Endometrial microvascular endothelial cells (primary cell): ENCODE results near the gene HOXB5. TPM values are rescaled to one million over a fixed set of nuclear protein-coding genes. Genes with fewer than 3 reads are reported as not detected.

Source experiments
- in situ Hi-C: cut with HindIII; loops from 2 replicates; pipeline ENCODE4 v1.10.0; 2017; ENCODE audit warnings: low sequenced_read_pairs, low pct_unique_long_range_greater_than_20kb; ENCODE audit errors: inconsistent ontology term
- total RNA-seq: library from RNA; depleted of rRNA; stranded (reverse); fragments of >200 nt; gene quantifications from one replicate; pipeline ENCODE4 v1.2.3, GENCODE V29; 2015; ENCODE audit errors: inconsistent ontology term

HOXB5 gene
- total RNA-seq, 1 donor from 2014 or later, result 1.2 TPM

DNA sequence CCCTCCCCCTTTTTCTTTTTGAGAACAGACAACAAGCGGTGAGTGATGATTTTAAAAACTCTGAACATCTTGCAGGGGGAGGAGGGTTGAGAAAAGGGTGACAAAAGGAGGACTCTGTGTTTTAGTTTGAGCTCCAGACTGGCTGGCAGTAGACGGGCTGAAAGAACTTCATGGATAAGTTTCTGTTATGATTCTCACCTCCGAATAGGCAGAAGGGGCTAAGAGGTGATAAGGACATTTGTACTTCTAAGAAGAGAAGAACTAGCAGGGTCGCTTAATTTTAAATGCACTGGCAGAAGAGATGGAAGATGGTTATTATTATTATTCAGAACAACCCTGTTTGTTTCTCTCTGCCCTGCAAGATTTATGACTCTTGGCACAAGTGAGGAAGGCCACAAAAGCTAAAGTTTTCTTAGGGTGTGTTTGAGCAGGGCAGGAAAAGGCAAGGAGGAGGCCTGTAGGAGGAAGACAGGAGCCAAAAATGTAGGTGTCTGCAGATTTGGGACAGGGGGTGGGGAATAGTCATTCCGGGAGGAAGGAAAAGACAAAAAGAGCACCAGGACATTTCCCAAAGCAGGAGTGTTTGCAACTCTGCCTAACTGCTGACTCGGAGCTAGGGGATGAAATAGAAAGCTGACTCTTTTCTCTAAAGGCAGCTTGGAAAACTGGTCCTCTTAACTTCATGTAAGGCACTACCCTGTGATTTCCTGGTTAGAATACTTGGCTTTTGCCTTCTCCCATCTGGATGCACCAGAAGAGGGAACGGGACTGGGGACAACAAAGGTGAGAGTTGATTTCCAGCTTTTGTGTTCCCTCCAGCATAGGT, 36.8 kb downstream of the HOXB5 start:
- in situ Hi-C loops, result no loop called here

DNA sequence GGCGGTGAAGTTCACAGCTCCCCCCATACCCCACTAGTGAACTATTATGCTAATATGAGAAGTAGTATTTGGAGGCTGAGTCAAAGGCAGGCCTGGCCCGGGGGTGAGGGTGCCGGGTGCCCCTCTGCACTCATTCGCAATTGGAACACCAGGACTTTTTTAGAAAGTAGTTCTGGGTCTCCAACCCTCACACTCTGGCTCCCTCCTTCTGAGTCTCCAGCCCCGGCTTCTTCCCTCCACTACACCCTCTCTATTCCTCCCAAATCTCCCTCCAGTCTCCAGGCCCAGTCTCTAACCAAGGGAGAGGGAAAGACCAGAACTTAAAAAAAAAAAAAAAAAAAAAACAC, 37.4 kb downstream of the HOXB5 start:
- in situ Hi-C loops, result no loop called here

DNA sequence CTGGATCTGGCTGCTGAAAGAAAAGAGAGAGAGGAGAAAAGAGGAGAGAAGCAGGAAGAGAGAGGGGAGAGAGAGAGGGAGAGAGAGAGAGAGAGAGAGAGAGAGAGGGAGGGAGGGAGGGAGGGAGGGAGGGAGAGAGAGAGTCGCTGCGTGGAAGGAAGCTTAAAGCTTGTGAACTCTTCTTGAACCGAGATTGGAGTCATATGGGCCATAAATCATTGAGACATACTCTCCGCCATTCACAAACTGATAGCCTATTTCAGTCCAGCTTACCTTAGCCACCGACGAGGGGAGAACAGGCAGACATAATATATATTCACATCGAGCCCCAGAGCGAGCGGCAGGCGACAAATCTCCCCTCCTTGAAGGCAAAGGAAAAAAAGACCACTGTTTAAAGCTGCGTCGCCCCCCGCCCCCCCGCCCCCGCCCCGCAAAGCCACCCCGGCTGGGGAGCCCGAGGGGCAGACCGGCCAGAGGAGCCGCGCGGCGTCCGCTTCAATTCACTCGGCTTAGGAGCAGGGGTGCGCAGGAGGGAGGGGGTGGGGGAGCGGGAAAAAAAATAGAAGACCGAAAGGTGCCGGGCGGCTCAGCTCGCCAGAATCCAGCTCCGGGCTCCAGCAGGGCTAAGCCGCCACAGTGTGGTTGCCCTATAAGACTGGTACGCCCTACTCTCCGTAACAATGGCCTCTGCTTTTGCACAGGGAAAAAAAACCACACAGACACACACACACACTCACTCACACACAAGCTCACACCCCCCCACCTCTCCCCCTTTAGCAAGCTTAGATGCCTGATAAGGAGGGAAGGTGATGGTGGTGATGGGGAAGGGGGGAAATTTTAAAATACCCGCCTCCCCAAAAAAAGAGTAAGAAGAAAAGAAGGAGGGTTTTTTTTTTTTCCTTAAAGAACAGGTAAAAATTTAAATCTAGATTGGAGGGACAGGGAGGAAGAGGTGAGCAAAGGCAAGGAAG, 38.0 kb downstream of the HOXB5 start:
- in situ Hi-C loops, result no loop called here

DNA sequence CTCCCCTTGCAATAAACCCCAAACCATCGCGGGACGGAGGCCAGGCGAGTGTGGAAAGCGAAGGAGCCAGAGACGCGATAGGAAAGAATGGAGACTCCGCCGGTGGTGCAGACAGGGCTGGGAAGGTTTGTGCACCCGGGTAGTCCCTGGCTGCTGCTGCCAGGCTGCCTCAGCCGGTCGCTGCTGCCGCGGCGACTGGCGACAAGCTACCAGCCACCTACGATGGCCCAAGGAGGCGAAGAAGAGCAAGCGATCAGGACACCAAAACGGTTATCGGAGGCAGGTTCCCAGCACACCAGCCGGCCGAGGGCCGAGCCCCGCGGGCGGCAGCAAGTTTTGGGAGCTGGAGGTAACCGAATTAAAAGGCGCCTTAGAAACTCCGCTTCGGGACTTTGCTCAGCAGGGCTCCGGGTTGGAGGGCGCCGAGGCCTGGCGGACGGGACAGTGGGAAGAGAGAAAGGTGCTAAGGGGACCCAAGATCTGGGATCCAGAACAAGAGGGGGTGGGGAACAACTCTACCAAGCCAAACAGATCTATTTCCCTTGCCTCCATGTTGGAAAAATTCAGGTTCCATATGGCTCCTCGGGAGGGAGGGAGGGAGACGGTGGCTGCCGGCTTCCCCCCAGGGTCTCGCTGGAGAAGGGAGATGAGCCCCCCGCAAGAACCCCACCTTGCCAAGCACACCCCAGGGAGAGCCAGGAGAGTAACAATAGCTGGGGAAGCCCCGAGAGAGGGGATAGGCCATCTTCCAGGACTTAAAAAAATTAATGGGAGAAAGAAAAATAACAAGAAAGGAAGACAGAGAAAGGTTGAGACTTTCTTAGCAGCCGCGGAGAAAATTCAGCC, 38.9 kb downstream of the HOXB5 start:
- in situ Hi-C loops, result no loop called here

DNA sequence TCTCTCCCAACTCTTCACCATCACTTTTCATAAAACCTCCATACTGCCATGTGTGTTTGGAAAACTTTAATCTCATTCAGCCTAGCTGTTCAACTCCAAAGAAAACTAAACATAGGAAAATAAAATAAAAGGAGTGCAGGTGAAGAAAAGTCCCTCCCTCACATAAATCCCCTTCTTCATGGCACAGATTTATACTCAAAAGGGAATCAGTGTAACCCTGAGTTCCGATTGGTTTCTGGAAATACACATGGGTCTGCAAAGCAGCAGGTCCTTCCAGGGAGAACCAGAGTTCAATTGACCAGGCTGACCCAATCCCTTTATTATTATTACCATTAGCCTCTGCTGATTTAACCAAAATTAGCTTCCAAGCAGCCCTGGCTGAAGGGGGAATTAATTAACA, 39.8 kb downstream of the HOXB5 start:
- in situ Hi-C loops, result no loop called here

DNA sequence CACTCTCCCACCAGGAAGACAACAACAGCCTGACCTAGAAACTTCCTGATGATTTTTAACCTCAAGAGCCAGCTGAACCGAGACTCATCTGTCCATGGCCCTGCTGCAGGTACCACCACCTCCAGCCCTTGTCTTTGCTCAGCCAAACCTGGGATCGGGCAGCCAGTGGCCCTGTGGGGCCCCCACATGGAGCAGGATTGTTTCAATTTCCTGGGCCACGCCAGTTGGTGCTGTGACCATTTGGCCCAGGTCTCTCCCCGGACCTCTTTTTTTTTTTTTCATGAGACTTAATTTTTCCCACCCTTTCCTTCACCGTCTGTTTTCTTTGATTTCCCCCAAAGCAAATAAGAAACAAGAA, 40.4 kb downstream of the HOXB5 start:
- in situ Hi-C loops, result no loop called here

DNA sequence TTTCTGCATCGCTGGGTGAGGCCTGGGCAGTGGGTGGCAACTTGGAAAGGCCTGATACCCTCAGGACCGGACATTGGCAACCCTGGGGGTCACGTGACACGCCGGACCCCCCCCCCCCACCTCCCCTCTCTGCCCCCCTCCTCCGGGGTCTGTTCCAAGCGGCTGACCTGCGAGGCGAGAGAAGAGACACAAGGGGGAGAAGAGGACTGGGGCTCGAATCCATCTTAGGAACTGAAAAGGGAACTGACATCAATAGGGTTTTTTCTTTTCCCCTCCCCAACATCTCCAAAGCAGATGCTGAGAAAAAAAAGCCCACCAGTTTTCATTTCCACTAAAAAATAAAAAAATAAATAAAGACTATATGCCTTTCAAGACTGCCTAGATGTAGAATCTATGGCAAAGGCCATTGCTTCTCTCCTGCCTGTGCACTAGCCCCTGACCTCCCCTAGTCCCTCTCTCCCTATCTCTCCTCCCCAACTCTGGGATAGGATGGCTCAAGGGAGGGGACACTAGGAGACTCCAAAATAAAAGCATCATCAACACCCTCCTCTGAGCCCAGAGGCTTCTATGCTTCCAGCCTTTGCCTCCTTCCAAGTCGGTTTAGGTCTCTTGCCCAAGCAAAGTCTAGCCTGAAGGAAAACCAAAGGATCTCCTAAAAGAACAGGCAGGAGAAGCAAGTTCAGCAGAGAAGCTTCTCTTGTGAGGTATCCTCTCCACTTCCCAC, 41.0 kb downstream of the HOXB5 start:
- in situ Hi-C loops, result no loop called here

DNA sequence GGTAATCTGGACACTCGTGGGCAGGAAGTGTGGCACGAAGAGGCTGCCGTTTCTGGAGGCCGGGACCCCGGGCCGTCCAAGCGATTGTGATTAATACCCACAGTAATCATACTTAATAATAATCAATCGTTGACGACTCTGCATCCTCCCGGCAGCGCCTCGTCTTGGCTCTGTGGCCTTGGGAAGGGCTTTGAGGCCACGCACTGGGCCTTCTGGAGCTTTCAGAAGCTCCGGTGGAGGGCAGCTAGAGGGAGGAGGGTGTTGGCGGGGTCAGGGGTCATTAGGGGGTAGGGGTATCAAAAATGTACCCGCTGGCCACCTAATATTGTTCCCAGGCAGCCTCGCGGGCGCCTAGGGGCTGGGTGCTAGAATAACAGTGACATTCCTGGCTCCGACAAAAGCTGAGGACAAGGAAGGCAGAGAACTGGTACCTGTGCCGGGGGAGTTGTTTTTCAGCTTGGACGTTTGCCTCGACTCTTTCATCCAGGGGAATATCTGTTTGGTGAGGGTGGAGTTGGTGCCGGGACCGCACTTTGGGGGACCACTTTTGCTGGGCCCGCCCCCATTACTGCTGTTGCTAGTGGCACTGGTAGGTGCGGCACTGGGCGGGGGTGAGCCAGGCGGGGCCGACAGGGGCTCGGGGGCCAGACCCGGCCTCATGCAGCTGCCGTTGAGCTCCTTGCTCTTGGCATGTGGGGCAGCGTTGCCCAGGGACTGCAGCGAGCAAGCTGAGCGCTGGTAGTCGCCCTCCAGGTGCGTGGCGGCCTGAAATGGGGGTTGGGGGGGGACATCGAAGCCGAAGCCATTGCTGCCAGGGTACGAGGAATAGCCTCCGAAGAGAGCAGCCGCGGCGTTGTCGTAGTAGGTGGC, 41.7 kb downstream of the HOXB5 start:
- in situ Hi-C loops, result no loop called here

DNA sequence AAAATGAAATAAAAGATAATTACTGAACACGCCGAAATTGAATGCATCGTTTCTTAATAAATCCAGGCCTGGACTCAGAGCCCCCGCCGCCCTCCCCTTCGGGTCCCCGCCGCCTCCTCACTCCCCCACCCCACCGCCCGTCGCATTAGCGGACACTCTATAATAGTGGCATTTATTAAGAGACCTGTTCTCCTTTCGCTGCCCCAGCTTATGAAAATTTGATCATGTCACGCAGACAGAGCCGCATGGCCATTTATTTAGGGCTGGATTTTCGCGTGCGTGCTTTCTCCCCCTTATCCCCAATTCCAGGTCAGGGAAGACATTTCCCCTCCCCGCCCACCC, 42.4 kb downstream of the HOXB5 start:
- in situ Hi-C loops, result no loop called here

DNA sequence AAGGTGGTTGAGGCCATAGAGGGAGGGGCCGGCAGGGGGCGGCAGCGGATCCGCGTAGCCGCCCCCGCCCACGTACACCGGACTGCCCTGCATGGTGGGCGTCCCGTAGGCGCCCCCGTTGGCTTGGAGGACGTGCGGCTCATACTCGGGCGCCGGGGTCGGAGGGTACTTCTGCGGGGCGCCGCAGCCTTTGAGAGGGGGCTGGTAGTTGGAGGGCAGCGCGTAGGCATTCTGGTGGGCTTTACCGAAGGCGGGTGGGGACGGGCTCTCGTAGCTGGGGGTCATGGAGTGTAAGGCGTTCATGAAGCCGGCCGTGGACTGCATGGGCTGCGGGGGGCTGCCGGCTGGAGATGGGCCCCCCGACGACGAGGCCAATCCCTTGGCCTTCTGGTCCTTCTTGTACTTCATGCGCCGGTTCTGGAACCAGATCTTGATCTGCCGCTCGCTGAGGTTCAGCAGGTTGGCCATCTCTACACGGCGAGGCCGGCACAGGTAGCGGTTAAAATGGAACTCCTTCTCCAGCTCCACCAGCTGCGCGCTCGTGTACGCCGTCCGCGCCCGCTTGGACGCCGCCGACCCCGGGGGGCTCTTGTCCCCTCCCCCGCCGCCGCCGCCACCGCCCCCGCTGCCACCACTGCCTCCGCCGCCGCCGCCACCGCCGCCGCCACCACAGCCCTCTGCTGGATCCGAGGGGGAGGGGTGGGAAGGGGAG, 42.9 kb downstream of the HOXB5 start:
- in situ Hi-C loops, result no loop called here

DNA sequence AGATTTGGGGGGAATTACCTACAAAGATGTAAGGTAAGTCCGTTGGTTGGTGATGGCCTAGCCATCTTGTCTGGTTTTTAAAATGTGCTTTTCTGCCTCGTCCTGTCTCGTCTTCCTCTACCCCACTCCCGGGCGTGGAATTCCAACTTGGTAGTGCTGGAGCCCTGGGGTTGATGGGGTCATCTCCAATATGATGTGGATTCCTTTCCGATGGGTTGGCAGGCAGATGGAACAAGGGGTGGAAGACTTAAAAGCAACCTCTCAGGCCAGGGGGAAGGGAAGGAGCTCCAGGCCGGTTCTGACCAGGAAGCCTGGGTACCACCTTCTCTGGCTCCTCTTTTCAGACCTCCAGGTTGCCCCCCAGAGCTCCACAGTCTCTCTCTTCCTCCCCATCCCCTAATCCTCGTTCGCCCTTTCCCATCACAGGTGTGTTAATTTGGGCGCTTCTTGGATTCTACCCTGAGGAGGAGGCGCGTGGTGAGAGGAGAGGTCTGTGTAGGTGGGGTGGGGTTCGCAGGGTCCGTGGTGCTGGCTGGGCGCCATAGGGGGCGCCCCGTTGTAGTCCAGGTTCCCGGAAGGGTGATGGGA, 43.6 kb downstream of the HOXB5 start:
- in situ Hi-C loops, result no loop called here

DNA sequence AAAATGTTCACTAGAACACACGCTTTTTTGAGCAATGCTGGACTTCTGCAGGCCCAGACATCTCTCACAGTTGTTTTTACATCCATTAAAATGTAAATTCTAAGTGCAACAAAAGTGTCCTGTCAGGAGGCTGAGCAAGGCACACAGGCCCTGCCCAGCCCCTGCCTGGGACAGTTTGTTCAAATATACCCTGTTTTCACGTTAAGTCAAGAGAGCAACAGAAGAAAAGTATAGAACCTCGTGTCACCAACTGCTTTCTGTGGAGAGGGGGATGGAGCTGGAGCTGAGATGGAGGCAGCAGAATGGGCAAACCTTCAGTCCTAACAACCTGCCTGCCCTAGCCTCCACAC, 44.3 kb downstream of the HOXB5 start:
- in situ Hi-C loops, result no loop called here

DNA sequence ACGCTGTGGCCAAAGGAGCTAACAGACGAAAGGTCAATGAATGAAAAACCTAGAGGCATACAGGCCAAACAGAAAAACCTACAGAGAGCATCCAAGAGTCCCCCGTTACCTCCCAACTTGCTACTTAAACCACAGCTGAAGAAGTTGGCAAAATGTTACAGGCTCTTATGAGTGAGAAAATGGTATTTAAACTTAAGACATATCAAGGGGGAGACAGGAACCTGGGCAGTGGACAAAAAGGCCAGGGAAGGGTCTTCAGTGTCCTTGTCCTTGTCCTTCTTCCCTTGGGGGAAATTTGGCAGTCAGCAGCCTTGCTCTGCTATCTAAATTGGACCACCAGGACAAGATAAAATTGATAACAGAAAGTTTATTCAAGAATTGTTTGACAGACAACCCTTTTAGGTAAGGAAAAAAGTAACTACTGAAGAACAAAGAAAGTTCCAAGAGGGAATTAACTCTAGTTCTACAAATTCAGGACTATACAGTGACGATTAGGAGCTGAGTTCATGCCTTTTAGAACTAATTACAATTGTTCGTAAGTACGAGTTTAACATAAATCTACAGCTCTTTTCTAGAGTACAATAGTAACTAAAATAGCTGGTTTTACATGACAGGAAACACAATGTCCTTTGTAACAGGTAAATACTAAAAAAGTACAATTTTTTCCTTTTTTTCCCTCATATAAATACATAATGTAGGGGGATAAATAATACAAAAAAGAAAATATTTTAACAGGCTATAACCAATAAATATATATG, 44.9 kb downstream of the HOXB5 start:
- in situ Hi-C loops, result no loop called here

DNA sequence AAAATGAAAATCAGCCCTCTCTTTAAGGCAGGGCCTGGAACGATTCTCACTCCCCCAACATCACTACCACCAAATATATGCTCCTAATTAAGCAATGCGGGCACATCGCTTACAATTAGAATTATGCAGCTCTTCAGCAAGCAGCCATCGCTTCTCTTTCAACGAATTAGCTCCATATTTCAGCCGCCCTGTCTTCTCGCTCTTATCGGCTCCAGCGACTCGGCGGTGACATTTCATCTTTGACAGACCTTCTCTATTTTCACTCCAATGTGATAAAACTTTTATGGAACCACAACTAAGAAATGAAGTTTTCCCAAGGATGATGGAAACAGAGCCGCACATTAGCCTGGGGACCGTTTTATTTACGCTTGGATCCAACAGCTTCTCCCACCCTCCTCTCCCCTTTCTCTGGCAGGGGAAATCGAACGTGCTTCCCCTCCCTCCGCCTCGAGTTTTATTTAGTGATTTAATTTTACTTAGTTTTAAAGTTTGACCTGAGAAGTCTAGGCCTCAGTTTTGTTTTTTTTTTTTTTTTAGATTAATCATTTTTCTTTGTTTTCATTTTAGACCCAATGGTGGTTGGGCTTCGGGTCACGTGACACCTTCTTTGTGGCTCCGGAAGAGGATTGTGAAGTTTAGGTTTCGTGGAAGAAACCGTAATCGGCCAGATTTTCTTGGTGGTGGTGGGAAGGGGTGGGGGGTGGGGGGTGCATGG, 45.6 kb downstream of the HOXB5 start:
- in situ Hi-C loops, result no loop called here

DNA sequence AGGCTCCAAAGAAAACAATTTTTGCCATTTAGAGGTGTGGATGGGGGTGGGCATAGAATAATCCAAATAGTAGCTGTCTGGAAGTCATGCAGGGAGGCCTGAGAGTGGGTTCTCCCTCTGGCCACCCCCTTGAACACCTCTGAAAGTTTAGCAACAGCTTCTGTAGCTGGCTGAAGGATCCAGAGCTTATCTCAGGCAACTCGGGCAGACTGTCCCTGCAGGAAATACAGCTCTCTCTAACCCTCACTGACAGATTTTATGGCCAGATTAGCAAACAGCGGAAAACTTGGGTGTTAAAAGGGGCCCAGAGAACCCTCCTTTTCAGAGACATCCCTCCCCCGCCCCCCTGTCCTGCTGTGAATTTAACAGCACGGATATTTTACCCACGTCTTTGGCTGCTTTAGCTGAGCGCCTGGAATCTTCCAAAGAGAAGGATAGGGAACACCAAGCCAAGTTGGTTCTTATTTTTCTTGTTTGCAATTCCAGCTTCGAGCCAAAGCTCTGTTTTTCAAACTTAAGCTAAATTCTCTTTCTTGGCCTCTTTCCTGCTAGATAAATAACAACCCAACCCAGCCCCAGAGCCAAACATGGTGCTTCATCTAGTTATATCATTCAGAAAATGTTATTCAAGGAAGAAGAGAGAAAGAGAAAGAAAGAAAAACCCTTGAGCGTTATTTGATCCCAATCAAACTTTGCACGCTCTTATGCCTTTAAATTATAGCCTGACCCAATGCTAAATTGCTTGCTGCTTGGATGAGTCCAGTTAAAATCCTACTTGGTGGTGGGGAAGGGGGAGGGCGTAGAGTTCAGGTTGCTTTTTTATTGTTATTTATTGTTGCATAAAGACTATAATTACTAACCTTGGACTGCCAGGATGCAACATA, 46.4 kb downstream of the HOXB5 start:
- in situ Hi-C loops, result no loop called here
